SK-MEL-5 (cell line): ENCODE data around the gene SLF1. TPM values are rescaled to one million over a fixed set of nuclear protein-coding genes. Genes with fewer than 3 reads are reported as not detected.
A peak's percentile ranks its signal among the peaks of the same experiment; 100 is the strongest.

Source experiments
- DNase-seq: peaks from one replicate; pipeline ENCODE4 v3.0.0-alpha.2; 2016; ENCODE audit warnings: low read depth, low spot score
- in situ Hi-C: cut with HindIII; loops from 2 replicates; pipeline ENCODE4 v1.10.0; 2016; ENCODE audit warnings: low sequenced_read_pairs, high pct_unique_total_duplicates, low pct_unique_long_range_greater_than_20kb
- total RNA-seq: library from RNA; depleted of rRNA; stranded (reverse); fragments of >200 nt; shearing (Covaris generic); gene quantifications from 2 replicates; pipeline ENCODE4 v1.2.3, GENCODE V29; 2014

The SLF1 gene
- total RNA-seq, 1 experiment from 2014 or later: 14.2 TPM

GRCh38 chr5:94645053-94645452 lies 26.6 kb downstream of the SLF1 start:
- no peak for DNase-seq
- in situ Hi-C loops: no loop called here

DNA sequence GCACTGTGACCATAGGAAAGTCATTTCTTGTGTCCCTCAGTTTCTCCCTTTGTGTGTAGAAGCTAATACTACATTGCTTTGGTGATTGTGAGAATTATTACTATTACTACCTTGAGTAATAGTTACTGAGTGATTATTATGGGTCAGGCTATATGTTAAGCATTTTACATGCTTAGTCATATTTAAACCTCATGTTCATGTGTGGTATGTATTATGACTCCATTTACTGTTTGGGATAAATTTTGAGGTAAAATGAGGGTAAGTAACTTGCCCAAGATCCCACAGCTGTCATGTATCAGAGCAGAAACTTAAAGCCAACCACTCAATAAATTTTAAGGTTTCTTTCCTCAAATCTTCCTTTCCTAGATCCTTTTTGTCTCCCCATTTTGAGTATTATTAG lies 28.3 kb downstream of the SLF1 start:
- in situ Hi-C loops: no loop called here
- DNase-seq: no peak

- in situ Hi-C loops: no loop called here
- DNase-seq: no peak
Measured at GRCh38 chr5:94649874-94650273, 31.4 kb downstream of the SLF1 start.

GRCh38 chr5:94658272-94658671 lies 39.8 kb downstream of the SLF1 start:
- in situ Hi-C loops: no loop called here
- DNase-seq: no peak

DNA sequence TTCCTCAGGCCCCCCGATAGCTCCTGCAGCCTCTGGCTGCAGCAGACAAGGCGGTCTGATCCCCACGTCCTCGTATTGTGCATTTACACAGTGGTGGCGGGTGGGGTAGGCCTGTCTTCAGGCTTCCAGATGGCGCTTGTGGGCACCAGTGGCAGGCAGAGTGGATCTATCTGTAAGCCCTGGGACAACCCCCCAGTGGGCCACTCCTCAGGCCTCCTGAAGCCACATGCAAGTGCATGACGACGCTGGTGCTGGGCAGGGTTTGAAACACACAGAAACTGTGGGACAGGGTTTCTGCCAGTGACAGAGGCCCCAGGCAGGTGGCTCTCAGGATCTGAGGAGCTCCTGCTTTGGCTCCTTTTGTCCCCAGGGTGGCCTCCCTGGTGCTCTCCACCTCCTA lies 42.0 kb downstream of the SLF1 start:
- DNase-seq: no peak
- in situ Hi-C loops: no loop called here

DNA sequence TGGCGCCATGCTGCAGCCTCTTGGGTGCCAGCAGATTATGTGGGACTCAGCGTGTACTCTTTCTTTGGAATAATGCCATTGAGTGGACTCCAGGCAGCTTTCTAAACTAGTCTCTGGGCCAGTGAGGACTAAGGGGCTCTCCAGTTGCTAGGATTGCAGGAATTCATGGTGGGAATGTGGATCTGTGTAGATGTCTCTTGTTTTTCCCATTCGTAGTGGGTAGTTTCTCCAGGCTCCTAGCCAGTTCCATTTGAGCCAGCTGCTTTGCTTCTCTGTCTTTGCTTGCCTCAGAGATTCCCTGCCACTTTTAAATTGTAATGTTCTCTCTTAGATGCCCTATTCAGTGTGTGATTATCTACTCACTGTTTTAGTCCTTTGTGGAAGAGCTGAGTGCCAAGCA lies 42.6 kb downstream of the SLF1 start:
- DNase-seq: no peak
- in situ Hi-C loops: no loop called here

DNA sequence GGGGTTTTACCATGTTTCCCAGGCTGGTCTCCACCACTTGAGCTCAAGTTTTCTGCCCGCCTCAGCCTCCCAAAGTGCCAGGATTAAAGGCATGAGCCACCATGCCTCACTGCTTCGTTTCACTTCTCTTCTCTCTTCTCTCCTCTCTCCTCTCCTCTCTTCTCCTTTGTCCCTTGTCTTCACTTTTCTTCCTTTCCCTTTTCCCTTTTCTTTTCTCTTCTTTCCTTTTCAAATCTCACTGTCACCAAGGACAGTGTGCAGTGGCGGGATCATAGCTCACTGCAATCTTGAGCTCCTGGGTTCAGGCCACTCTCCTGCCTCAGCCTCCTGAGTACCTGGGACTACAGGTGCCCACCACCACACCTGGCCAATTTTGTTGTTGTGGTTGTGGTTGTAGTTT lies 49.5 kb downstream of the SLF1 start:
- no peak for DNase-seq
- in situ Hi-C loops: no loop called here

DNA sequence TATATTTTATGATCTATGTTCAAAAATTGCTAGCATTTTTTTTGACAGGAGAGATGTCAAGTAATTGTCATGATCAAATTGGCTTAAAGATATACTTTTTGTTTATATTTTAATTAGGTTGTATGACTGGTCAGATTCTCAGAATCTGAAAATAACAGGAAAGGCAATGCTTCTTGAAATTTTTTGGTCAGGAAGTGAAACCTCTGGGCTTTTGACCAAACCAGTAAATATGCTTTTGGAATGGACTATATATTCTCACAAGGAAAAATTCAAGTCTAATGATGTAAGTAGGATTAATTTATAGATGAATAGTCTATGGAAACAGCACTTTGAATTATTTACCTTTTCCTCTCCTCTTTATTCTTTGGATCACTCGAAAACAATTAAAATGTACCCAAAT lies 52.3 kb downstream of the SLF1 start:
- no peak for DNase-seq
- in situ Hi-C loops: no loop called here

GRCh38 chr5:94672746-94673145 lies 54.3 kb downstream of the SLF1 start:
- DNase-seq: no peak
- in situ Hi-C loops: no loop called here

DNA sequence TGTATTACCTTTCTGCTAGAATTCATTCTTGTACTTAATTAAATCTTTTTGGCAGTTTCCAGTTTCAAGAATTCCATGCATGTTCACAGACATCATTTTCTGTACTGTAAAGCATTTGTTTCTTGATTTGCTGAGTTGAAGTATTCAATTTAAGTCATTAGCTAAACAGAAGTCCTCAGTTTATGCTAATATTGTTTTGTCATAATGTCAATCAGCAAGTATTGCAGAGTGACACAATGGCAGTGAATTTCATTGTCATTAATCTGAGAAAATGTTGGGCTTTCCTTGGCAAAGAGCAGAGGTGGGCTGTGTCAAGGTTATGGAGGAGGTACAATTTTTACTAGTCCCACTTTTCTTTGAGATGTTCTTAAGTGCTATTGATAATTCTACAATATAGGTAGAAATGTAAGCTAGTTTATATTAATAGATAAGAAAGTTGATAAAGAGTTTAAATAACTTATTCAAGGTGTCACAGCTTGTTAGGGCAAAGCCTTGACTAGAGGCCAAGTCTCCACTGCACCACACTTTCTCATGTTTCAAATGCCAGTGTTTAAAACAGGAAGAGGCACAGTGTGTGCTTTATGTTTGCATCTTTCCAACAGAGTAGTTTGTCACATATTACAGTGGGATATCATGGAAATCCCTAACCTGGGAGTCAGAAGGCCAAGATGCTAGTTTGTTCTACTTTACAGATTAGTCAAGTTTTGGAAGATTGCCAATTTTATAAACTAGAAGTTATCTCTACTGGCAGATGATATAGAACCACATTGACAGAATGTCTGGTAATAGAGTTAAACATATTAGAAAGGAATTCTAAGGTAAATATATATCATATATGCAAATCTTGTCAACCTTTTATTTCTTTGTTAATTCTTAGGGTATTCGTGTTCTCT lies 56.3 kb downstream of the SLF1 start:
- no peak for DNase-seq
- in situ Hi-C loops: no loop called here

- DNase-seq: no peak
- in situ Hi-C loops: no loop called here
Measured at GRCh38 chr5:94675965-94676618, 57.6 kb downstream of the SLF1 start.

DNA sequence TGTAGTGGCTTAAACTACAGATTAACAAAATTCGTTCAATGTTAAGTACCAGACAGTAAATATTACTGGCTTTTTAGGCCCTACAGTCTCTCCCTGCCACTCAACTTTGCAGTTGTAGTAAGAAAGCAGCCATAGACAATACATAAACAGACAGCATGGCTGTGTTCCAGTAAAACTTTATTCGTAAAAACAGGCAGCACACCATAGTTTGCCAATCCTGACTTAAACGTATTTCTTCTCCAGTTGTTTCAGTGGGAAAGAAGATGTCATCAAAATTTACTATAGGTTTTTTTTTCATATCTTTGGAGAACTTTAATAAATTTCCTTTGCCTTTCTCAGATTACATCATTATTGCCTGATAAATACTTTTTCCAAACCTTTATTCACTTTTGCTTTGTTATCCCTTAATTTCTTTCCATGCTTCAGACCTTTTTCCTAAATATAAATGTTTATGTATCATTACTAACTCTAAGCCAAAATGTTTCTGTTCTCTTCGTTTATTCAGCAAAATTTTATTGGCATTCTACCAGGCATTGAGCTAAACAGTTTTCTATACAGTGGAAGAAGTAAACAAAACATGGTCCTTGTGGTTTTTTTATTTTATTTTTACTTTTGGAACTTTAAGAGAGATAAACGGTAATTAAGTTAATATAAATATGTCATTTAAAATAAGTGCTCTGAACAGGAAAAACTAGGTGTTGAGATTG lies 64.5 kb downstream of the SLF1 start:
- in situ Hi-C loops: no loop called here

GRCh38 chr5:94689908-94690307 lies 71.4 kb downstream of the SLF1 start:
- in situ Hi-C loops: no loop called here
- no peak for DNase-seq

More for the DNA sequence above, 64.5 kb downstream of the SLF1 start:
- no peak for DNase-seq

DNA sequence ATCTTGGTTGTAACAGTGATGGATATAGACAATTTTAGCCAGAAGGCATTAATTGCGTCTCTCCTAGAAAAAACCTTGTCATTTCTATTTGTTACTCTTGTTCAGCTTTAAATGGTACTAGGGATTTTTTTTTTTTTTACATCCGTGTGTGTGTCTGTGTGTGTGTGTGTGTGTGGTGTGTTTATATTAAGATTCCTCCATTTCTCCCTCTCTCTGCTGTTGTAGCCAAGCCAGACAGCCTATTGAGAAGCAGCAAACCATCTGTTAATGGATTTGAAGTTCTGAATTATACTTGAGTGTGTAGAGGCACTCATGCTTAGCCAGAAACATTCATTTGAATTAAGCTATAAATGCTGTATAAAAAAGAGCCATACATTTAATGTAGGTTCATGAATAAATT lies 72.3 kb downstream of the SLF1 start:
- no peak for DNase-seq
- in situ Hi-C loops: no loop called here

DNA sequence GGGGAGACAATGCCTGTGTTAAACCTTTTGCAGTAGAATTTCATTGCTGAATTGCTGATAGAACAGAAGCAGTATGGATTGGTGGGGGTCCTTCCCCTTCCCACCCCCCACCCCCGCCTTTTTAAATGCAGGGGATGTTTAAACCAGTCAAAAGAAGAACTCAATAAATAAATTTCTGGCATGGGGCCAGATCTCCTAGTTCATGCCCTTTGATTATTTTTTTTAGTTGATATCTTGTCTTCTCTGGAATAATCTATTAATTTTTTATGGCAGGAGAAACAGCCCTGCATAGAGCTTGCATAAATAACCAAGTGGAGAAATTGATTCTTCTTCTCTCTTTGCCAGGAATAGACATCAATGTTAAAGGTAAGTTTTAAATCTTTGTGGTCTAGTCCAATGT lies 72.8 kb downstream of the SLF1 start:
- DNase-seq: no peak
- in situ Hi-C loops: no loop called here

DNA sequence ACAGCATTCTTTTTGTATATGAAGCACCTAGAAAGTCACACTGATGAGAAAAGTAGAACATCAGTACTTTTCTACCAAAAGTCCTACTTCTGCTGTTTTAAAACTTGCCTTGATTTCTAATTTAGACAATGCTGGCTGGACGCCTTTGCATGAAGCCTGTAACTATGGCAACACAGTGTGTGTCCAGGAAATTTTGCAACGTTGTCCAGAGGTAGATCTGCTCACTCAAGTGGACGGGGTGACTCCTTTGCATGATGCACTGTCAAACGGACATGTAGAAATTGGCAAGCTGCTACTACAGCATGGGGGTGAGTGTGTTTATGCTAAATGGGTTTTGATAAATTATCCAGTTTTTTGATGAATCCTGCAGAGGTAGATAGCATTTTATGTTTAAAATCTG lies 73.5 kb downstream of the SLF1 start:
- no peak for DNase-seq
- in situ Hi-C loops: no loop called here

GRCh38 chr5:94692581-94692980 lies 74.1 kb downstream of the SLF1 start:
- in situ Hi-C loops: no loop called here
- no peak for DNase-seq

DNA sequence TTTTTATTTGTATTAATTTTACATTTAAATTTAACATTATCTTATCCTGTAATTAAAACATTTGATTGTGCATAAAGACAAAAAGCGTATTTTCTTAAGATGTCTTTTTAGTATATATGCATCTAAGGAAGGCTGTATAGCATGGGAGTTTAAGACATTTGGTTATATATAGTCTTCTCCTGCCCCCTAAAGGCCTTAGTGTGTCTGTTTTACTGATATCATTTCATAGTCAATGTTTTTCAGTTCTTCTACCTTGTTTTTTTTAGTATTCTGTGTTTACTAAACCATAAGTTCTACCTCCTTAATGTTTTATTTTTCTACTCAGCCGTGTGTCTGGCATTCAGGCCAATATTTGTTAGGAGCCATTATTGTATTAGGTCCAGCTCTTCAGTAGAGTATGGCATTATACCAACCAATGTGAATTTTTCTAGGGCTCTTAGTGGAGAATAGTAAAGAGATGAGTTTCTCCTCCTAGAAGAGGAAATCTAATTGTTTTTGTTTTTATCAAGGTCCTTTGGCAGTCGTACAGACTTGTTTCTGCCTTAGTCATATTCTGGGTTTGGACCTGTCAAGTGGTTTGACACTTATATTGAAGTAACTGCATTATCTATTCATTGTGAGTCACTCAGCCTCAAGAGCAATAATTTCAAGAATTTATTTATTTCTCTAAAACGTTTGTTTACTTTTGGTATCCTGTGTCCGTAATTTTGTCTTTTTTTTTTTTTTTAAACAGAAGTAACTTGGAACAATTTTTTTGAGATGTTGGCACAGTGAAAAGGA lies 74.8 kb downstream of the SLF1 start:
- DNase-seq: peak; percentile 74
- in situ Hi-C loops: no loop called here
